RCC 7860 (cell line): ENCODE data around the gene OXCT1.
"Not testable (repeated sequence)": the region's sequence is repeated elsewhere in the genome, so short reads cannot be mapped to it uniquely, and the experiment has no call there.

Experiments used
- DNase-seq: peaks from one replicate; pipeline ENCODE4 v3.0.0-alpha.2; 2015; ENCODE audit warnings: low spot score
- FAIRE-seq: peaks from 2 replicates; lab custom pipeline; 2012; peaks lifted over from hg19 to GRCh38; lab: Jason Lieb, UNC

The OXCT1 gene

DNA sequence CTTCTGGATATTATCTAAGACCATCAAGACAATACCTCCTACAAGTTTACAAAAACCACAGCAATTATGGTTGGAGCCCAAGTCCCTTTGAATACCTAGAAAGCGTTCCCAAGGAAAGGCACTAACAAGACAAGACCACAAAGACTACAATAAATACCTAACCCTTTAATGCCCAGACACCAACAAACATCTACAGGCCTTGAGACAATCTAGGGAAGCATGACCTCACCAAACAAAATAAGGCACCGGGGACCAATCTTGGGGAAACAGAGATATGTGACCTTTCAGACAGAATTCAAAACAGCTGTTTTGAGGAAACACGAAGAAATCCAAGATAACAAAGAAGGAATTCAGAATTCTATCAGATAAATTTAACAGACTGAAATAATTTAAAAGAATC is 37.8 kb downstream of the OXCT1 start:
- DNase-seq (no peak), FAIRE-seq (no peak)

DNA sequence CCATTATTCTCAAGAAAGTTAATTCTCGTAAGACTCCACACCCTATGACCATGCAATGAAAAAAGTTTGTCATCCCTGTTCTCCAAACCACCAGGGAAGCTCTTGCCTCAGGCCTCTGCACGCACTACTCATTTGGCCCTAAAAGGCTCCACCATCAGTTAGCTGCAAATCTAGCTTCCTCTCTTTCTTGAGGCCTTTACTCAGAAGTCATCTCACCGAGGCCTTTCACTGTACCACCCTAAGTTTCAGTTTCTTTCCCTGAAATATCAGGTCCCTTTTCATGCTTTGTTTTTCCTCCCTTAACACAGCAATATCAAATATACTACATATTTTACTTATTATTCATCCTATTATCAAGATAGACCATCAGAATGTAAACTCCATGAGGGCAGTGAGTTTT is 39.1 kb downstream of the OXCT1 start:
- FAIRE-seq (no peak), DNase-seq (no peak)

DNA sequence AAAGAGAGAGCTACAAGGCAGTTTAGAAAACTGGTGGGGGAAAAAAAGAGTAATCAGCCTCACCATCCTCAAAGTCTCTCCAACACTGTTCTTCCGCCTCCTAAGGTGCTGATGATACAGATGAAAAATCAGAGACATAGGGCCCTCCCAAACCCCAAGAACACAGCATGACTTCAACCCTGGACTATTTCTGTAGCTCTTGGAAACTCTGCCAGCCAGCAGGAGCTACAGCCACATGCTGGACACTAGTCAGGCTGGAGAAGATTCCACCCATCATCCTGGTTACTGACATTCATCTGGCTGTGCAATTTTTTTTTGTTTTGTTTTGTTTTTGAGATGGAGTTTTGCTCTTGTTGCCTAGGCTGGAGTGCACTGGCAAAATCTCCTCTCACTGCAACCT is 42.4 kb downstream of the OXCT1 start:
- FAIRE-seq (no peak), DNase-seq (no peak)

DNA sequence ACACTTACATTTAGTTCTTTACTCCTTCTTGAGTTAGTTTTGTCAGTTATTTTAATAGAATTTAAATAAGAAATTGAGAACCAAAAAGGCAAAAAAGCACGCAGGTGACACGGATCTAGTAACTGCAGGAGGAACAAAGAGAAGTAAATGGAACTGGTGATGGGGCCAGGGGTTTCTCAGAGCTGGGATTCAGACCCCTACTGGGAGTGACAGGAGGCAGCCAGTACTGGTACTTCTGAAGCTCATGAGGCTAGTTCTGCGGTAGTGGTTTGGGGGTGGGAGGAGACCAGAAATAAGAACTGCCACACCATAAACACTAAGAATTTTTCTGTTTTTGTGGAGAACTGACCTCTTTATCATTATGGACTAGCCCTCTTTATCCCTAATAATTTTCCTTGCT is 48.2 kb downstream of the OXCT1 start:
- no peak for DNase-seq
- FAIRE-seq, result no peak

DNA sequence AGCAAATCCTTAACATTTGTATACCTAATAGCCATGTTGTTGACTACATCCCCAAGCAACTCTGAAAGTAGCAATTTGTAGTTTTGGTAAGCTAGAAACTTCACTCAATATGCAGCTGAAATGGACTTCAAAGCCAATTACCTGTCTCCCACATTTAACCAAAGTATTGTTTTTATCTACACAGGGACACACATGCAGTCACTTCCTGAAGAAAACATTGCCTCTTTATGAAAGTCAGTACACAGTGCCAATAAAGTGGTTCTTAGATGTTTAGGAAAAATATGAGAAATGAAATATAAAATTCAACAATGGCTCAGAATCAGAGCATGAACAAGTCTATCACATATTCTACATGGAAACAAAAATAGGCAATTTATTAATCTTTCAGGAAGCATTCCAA is 49.2 kb downstream of the OXCT1 start:
- no peak for FAIRE-seq
- no peak for DNase-seq

DNA sequence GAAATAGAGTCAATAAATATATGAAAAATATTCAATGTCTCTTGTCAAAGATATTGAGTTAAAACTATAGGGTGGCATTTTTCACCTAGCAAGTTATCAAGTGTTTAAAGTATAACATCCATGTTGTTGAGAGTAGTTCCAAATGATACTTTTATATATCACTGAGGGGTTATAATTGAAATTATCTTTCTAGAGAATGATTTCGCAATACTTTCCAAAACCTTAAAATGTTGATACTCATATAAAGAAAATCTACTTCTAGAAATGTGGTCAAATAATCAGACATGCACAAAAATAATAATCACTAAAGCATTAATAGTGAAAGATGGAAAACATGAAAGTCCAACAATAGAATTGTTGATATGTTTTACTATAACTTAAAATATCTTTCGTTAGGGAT is 50.1 kb downstream of the OXCT1 start:
- FAIRE-seq (no peak), DNase-seq (no peak)

DNA sequence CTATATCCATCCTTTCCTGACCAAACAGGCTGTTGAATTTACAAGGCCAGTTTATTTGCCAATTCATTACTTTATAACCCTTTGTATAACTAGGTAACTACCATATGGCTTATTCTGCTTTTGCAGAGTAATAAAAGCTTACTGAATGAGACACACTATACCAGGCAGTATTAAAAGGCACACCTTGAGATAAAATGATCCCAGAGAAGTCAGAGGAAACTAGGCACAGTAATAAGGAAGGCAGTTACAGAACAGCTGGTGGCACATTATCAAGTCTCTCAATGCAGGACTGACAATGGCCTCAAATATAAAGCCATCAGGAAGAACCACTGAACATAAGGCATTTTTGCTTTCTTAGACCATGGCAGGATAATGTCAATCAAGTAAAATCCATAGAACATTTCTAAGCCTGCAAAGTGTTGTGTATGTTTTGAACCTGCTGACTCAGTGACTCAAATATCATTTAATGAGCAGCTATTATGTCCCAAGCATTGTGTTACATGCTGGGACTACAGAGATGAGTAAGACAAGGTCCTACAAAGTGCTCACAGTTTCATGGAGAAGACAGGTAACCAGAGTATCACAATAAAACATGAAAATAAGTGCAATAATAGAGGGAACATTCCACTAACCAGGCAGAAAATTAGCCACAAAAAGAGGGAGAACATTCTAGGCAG is 52.5 kb downstream of the OXCT1 start:
- DNase-seq, result no peak
- no peak for FAIRE-seq

DNA sequence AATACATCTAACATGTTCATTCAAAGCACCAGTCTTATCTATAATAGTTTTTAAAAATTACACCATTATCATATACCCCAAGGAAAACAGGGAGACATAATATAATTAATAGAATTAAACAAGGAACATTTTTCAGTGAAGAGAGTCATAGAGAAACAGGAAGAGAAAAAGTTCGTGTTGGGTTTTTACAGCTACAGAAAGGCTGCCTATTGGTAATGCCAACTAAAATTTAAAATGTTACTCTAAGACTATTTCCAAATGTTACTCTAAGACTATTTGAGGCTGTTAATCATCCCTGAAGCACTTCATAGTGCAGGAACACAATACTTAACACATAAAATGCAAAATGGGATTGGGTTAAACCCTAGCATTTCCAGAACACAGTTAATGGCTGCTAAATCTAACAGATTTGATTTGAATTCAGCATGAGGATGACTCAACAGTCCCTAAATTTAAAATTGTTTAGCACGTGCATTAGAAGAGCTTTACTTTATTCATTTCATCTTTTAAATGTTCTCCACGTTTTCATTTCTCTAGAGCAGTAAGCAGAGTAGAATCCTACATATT is 54.5 kb downstream of the OXCT1 start:
- peak; percentile 40 for FAIRE-seq
- no peak for DNase-seq

DNA sequence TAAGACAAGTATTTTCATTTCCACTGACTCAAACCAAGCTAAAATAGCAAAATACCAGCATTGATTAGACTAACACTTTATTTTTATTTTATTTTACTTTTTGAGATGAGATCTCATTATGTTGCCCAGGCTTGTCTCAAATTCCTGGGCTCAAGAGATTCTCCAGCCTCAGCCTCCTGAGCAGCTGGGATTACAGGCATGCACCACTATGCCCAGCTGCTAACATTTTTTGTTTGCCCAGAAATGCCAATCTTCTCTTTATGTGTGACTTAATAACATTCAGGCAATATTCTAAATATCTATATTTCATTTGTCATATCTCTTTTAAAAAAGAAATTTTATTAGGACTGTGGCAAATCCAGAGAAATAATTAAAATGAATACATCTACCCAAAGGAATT is 55.0 kb downstream of the OXCT1 start:
- no peak for FAIRE-seq
- no peak for DNase-seq

DNA sequence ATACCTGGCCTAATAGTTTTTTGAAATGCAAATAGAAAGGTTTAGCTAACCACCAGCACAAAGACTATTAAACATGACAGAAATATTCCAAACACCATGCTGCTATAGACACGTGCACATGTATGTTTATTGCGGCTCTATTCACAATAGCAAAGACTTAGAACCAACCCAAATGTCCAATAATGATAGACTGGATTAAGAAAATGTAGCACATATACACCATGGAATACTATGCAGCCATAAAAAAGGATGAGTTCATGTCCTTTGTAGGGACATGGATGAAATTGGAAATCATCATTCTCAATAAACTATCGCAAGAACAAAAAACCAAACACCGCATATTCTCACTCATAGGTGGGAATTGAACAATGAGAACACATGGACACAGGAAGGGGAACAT is 55.9 kb downstream of the OXCT1 start:
- DNase-seq, FAIRE-seq: not testable (repeated sequence)

DNA sequence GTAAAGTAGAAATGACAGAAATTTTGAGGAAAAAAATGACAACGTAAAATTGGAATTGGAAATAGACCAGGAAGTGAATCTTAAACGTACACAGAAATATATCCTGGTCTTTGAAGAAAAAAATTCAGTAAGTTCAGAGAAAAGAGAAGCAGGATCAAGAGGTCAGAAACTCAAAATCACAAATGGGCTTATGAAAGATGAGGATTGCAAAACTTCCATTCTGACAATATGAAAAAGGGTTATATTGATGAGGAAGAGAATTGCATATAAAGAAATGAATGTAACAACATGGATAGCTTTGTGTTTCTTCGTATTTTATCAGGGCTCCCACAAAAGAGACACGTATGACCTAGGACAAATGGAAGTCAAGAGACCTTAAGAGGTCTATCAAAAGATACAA is 58.1 kb downstream of the OXCT1 start:
- DNase-seq (no peak), FAIRE-seq (no peak)

DNA sequence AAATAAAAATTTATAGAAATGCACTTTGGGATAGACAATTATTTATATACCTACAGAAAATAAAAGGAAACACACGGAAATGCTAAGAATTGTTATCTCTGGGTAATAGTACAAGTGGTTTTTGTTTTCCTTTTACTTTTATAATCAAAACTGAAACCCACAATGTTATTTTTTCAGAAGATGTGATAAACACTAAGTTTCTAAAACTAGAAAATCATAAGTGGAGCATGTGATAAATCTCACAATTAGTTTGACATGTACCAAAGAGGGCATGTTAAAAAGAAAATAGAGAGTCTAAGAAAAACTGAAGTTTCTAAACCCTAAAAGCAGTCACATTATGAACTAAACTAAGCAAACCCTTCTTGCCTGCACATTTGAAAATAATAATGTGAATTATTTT is 61.1 kb downstream of the OXCT1 start:
- DNase-seq, result no peak
- peak; percentile 69 for FAIRE-seq

DNA sequence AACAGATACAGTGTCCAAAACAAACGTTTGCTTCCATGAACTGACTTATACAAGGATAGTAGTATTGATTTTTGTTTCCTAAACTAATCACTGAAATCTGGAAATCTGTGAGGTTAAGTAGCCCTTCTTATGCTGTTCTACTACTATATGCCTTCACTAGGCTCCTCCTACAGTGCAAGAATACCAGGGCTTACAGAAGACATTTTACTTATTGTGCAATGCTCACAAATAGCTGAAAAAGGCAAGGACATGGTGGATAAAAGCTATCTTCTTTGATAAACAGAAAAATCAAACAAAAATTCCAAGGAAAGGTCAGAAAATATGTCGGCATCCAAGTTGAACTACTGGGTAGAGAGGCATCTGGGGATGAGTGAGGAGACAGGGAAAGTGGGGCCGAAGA is 61.9 kb downstream of the OXCT1 start:
- no peak for DNase-seq
- FAIRE-seq, result no peak

DNA sequence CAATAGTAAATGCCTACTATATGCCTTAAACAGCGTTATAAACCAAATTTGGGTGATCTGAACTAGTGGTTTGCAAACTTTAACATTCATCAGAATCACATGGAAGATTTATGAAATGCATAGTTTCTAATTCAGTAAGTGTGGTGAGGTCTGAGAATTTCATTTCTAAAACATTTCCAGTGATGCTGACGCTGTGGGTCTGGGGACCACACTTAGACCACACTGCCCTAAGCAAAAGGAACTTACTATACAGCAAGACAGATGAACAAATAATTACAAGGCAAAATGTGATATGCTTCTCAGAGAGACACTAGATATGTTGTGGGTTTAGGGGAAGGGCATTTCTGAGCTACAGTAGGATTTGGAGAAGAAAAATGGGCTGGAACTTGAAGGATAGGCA is 72.6 kb downstream of the OXCT1 start:
- DNase-seq (no peak), FAIRE-seq (no peak)

DNA sequence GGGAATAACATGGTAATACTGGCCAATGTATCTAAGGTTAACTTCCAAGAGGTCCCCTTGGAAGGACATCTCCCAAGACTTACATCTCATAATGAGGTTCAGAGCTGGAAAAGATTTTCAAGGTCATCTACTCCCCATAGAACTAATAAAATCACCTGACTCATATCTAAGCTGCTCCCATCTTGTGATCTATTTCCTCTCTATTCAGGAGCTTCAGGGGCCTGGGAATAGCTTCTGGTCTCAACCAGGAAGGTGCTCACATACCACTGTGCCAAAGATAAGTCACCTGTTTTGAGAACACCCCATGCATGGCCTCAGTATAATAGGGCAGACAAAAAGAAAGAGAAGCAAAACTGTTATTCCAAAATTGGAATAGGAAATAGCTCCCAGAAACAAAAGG is 74.2 kb downstream of the OXCT1 start:
- DNase-seq (no peak), FAIRE-seq (no peak)

DNA sequence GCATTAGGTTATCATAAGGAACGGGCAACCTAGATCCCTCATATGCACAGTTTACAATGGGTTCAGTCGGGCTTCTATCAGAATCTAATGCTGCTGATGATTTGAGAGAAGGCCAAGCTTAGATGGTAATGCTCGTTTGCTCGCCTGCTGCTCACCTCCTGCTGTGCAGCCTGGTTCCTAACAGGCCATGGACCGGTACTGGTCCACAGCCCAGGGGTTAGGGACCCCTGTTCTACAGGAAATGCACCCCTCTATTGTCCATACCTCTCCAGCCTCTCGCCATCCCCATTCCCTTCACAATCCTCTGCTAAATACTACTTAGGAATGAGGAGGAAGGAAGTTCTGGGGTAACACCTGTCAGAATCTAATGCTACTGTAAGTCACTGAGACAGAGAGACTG is 75.1 kb downstream of the OXCT1 start:
- DNase-seq, result no peak
- no peak for FAIRE-seq

DNA sequence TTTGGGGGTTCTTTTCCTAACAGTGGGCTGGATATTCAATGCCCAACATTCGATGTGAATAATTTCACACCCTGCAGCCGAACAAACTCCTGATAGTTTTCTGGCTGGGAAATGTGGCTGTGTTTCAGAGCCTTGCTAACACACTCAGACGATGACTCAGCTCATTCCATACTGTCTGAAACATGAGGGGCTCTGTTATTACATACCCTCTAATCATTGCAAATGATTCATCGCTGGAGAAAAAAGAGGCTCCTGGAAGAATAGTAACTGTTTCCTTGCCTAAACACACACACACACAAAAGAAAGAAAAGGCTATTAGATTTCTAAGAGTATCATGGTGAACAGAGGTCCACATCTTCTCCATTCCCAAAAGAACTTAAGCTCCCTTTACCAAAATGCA is 75.8 kb downstream of the OXCT1 start:
- FAIRE-seq (peak; percentile 97), DNase-seq (peak; percentile 90)

DNA sequence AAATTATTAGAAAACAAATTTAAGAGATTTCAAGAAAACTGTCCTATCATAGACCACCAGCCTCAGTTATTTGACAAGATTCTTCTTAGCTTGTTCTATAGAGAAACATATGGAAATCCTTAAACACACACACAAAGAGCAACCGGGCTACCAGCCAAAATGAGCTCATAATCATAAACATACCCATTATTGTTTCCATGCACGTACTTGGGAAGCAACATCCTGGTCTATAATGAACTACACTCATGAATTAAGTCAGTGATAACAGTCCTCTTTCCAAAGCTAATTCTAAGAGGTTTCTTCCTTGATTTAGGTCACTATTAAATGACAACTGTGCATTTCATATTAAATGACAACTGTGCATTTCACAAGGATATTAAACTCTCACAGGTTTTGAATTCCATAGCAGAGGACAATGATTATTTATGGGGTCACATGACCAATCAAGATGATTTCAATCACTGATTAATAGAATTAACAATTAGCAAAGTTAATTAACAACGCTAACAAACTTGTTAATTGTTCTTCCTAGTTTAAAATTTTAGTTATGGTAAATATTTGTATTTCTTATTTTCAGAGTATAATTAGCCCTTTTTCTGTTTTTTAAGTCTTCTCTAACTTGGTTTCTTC is 77.0 kb downstream of the OXCT1 start:
- FAIRE-seq (peak; percentile 64), DNase-seq (no peak)

DNA sequence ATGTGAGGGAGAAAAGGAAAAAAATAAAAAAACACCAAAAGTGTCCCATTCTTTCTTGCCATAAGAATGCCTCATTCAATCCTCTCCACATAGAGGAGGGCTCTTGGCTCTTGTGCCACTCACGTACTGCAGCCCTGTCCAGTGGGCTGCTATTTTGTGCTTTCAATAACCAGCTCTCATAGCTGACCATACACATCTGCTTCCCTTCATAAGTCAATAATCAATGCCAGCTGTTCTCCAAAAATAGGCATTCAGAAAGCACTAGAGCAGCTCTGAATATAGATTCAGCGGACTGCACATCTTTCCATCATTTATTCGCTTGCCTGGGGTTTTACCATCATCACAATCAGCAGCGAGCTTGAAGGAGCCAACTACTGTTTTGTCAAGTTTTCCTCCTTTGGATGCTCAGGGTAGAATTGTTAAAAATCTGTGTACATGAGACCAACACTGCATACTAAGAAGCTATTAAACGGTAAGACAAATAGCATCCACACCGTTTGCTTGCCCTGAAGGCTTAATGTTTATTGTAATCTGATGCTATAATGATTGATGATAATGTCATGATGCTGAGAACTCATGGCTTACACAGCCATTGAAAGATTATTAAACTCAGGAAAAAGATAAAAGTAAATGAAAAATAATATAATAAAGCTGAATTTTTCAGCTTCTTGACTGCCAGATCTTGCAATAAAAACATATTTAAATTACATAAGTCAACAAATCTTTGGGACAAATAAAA is 80.0 kb downstream of the OXCT1 start:
- FAIRE-seq, result no peak
- DNase-seq, result no peak

DNA sequence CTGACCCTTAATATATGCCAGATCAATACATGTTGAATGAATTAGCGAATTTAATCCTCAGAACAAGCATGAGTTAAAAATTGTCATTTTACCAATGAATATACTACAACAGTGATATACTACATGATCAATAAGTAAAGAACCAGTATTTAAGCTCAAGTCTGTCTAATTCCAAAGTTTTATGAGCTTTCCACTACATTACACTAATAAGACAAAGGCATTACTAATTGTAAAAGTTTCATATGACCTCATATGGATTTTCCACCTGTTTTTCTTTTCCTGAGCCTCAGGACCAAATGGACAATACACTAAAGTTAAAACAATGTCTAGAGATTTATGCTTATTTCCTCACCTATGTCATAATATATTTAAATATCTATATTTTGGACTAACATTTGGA is 80.8 kb downstream of the OXCT1 start:
- FAIRE-seq, result no peak
- DNase-seq, result no peak

DNA sequence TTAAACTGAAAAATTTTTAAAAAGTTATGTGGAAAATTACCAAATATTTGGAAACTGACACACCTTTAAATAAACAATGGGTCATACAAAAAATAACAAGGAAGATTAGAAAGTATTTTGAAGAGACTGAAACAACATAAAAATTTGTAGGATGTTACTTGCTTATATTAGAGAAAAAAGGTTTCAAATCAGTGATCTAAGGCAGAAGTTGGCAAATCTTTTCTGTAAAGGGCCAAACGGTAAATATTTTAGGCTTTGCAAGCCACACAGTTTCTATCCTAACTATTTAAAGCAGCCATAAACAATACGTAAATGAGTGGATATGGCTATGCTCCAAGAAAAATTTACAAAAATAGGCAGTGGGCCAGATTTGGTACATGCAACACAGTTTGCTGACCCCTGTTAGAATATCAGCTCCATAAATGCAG is 81.3 kb downstream of the OXCT1 start:
- DNase-seq, result no peak
- peak; percentile 64 for FAIRE-seq

DNA sequence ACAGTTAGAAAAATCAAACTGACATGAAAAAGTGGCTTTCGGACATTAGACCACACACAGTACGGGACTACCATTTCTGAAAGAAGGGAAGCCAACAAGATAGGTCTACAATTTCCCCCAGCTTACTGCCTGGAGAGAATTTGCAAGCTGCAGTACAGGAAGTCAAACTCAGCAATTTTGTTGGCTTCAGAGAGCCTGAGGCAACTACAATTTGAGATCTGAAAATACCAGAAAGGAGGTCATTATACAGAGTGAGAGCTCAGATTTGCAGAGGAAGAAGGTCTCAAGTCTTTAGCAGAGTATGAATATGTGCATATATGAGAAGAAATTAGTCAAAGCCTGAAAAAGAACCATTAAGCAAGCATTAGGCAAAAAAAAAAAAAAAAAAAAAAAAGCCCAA is 83.0 kb downstream of the OXCT1 start:
- FAIRE-seq, result peak; percentile 37
- DNase-seq, result no peak
